Suppressor macrophage treated with lipopolysaccharide for 4 hours (primary cell): ENCODE measurements around the gene SH2D6.
"Not testable (repeated sequence)": the region's sequence is repeated elsewhere in the genome, so short reads cannot be mapped to it uniquely, and the experiment has no call there.

Source experiments
- DNase-seq: peaks from one replicate; pipeline ENCODE4 v3.0.0-alpha.2; 2020

The SH2D6 gene

DNA sequence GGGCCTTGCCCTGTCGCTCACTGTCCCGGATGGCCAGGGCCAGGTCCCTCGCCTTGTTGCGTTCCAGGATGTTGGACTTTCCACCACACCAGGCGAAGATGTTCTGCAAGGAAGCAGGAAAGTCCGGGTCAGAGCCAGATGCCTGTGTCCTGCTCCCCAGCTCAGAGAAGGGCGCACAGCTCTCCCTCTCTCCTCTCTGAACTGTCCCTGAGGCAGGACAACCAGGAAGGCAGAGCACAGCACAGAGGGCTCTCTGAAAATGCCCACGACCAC is 19.4 kb upstream of the SH2D6 start:
- DNase-seq: no peak

DNA sequence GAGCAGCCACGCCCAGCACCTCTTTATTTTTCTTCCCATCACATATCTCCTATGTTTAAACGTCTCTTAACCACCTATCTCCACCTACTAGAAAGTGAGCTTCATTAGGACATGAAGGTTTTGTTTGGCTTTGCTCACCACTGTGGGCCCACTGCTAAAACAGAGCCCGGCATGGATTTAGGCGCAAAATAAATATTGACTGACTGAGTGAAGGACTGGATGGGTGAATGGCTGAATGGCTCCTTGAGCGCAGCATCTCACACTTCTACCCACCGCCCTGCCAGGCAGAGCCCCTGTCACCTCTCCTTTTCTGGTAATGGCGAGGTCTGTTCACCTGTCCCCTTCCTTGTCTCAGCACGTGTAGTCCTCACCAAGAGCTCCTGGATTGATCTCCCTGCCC is 18.5 kb upstream of the SH2D6 start:
- no peak for DNase-seq

DNA sequence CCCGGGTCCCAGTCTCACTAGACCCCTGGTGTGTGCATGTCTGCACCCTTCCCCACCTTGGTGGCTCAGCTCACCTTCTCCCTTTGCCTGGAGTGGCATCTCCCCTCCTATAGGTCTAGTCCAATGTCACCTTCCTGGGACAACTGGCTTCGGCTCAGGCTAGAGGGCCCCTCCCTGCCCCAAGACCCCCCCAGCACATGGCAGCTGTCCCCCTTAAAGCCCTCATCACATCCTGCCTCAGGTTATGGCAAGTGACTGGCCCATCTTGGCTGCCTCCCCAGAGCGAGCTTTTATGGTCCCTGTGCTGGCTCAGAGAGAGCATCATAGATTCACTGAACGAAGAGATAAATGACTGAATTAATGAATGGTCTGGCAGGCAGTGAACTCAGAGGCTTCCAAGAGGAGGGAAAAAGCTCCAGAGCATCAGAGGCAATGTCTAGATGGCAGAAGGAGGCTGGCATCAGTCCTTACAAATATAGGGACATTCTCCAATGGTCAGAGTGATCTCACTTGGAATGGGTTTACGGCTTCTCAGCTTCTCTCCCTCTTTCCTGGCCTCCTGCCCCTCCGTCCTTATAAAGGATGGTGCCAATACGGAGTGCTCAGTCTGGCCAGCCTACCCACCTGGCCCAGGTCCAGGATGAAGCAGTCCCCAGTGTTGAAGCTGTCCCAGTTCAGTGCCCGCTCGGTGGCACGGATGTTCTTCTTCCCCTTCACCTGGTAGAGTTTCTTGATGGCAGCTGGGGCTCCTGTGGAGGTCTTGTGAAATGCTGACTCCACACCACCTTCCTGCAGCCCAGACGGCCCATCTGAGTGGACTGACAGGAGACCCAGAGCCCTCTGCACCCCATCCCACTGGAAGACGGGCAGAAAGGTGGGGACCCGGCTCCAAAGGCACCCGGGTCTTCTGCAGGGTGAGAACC is 17.7 kb upstream of the SH2D6 start:
- no peak for DNase-seq

DNA sequence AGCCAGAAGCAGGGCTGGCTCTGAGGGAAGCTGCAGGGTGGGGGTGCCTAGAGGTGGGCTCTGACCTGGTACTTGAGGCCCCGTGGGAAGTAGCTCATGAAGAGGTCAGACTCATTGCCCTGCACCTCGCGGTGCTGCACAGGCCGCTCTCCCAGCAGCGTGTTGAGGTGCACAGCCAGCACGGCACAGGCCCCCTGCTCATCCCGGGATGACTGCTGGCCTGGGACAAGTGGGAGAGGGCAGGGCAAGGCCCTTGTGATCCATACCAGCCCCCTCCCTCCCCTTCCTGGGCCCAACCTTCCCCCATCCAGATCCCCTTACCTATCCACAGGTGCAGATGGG is 17.1 kb upstream of the SH2D6 start:
- no peak for DNase-seq

DNA sequence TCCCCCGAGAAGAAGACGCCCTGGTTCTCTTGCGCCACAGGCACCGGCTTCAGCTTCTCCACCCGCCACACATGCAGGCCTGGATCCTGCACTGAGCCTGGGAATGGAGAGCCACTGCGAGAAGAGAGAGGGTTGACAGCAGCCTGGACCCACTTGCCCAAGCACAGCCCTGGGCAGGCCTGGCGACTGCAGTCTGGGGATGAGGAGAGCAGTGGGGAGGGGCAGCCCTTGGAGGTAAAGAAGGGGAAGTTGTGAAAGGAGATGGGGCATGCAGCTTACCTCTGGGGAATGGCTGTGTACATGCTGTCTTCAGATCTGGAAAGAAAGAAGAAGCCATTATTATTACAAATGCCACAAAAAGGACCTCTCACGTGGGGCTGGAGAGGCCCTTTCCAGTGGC is 16.7 kb upstream of the SH2D6 start:
- no peak for DNase-seq

DNA sequence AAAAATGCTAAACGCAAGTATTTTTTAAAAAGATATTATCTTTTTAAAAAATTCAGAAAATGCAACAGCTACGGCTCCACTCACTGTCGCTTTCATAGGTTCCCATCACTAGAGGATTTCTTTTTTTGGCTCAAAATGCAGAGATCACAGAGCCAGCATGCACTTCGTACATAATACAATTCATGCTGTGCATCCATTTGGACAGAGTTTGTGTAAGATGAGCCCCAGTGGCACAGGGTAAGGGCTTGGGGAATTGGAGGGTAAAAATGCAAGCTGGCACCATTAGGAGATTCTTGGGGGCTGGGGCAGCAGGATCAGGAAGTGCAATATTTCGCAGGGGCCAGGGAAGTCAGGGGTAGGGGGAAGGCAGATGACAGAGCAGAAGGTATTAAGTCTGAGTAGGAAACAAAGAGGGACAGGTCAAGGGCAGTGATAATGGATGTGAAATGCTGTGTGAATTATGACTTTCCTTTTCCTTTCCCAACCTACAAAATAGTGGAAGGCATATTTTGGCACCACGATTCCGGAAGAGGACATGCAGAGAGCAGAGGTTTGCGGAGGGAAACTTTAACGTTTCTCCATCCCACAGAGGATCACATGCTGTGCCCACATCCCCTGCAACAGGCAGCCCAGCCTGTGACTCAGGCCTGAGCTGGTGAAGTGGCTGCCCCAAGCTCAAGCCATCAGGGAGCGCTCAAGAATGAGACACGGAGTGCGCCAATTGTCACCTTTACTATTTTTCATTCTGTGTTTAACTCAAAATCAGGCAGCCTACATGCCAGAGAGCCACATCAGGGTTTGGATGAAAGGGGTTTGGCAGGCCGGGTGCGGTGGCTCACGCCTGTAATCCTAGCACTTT is 13.1 kb upstream of the SH2D6 start:
- DNase-seq: peak; percentile 95

DNA sequence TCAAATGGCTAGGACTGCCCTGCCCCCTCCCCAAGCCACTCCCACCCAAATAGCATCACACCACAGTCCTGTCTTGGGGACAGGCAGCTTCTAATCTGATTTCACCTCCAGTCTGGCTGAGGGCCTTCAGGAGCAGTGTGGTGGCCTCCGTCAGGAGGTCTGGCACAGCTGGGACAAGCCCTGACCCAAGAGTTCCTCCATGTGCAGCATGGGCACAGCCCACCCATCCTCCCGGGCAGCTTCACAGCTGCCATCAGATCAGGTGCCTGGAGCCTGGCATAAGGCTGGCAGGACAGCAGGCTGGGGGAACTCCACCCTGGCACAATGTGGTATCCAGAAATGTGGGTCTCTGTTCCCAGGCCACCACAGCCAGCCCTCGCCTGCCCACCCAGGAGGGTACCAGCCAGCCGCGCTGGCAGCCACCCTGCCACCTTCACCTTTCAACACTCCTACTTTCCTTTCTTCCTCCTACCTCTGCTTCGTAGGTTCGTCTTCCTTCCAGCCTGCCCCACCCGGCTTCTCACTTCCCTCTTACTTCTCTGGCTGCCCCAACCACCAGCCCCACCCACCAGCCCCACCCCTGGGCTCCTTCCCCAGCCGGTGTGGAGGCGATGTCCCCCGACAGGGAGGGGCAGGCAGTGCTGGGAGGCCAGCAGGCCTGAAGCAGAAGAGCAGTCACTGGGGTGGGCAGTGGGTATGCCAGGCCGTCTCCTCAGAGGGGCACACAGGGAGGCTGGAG is 8.5 kb upstream of the SH2D6 start, which contains the start of gene CAPG:
Gene CAPG (minus strand): TSS at position 522 of the 739 bp plus-strand sequence. CDS start 8,221 bp downstream, outside the sequence.
- DNase-seq: peak; percentile 84

DNA sequence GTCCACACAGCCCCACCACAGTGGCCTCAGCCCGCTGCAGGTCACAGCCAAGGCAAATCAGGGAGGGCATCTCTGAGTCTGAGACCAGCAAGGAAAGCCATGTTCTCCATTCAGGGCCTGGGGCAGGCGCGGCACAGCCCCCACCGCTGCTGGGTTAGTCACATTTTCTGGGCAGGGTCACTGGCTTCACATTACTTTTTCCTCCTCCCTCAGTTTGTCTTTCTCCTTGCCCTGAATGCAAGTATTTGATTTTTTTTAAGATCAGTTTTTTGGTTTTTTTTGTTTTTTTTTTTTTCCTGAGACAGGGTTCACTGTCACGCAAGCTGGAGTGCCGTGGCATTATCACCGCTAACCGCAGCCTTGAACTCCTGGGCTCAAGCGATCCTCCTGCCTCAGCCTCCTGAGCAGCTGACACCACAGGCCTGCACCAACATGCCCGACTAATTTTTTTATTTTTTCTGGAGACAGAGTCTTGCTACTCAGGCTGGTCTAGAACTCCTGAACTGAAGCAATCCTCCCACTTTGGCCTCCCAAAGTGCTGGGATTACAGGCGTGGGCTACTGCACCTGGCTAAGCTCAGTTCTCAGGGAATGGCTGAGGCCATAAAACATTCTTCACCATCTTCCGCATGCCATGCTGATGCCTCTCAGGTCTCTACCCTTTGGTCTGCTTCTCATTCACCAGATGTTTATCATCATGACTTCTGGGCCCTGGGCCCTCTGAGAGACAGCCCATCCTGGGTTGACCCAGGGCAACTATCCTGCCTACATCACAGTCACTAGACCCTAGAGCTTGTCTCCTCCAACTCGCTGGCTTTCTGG is 7.7 kb upstream of the SH2D6 start:
- DNase-seq: peak; percentile 44

DNA sequence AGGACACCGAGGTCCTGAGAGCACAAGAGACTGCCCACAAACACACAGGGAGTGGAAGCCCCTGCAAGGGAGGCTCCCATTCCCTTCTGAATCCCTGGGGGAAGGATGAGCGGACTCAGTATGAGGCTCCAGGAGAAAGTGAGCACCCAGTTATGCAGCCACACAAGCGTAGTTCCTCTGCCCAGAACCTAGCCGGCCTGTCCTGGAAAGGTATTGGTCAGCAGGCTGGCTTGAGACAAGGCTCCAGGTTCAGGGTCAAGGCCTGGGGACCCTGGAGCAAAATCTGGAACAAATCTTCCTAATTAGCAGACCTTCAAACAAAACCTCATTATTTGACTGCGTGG is 7.1 kb upstream of the SH2D6 start:
- DNase-seq: no peak

DNA sequence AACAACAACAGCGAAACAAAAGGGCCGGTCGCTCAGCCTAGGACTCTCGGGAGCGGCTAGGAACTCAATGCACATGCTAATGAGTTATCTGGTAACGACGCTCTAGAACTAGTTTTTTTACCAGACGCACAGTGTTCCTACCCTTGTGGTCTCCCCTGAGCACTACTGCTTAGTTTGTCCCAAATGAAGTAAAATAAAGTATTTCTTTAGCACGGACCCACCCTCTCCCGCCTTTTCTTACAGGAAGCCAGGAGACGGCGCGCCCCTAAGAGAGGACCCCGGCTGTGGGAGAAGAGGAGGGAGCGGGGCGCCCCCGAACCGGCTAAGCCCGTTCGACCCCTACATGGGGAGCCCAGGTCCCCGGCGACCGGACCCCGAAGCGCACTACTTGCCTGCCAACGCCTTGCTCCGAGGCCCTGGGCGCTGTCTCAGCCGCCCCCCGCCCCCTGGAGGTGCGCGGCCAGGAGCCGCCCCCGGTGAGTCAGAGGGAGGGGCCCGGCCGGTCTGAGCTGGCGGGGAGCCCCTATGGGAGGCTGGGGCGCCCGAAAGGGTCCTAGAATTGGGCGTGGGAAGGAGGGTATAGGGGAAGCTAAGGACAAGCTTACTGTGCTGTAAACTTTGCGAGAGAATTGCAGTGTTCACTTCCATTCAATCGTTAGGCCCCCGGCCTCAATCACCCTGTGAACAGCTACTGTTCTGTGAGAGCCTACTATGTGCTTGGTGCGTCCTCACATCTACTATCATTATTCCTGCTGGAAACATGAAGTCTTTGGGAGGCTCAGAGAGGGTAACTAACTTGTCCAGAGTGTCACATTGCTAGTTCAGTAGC is 4.7 kb upstream of the SH2D6 start:
- DNase-seq: peak; percentile 80

DNA sequence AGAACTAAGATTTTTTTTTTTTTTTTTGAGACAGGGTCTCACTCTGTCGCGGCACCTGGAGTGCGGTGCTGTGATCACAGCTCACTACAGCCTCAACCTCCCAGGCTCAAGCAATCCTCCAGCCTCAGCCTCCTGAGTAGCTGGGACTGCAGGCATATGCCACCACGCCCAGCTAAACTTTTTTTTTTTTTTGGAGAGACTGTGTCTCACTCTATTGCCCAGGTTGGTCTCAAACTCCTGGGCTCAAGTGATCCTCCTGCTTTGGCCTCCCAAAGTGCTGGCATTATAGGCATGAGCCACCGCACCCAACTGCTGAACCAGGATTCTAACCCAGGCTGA is 4.1 kb upstream of the SH2D6 start:
- DNase-seq: not testable (repeated sequence)

DNA sequence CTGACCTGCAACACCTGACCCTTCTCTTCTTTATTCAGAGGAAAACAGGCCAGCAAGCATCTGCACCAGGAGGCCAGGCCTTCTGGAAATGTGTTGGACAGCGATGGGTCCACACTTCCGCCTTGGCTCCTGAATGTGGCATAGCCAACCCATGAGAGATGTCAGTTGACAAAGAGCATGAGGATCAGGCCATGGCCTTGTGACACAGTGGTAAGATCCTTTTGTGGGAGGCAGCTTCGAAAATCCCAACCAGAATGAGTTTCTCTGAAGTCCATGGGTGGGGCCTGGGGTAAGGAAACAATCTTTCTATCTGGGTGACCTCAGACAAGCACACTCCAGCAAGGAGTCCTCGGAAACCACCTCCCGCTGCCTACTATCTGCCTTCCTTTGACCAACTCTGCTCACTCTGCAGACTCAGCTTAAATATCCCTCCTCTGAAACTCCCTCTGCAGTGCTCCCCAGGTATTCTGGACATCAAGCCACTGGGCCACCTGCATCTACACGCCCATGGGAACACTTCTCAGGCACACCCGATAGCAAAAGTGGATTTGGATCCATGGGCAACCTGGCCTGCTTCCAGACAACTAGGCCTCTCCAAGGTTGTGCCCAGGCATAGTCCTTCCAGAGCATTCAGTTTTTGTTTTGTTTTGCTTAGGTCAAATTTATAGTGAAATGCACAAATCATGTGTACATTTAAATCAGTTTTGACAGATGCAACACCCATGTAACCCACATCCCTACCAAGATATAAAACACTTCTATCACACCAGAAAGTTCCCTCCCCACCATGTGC is 3.6 kb upstream of the SH2D6 start:
- DNase-seq: peak; percentile 95

DNA sequence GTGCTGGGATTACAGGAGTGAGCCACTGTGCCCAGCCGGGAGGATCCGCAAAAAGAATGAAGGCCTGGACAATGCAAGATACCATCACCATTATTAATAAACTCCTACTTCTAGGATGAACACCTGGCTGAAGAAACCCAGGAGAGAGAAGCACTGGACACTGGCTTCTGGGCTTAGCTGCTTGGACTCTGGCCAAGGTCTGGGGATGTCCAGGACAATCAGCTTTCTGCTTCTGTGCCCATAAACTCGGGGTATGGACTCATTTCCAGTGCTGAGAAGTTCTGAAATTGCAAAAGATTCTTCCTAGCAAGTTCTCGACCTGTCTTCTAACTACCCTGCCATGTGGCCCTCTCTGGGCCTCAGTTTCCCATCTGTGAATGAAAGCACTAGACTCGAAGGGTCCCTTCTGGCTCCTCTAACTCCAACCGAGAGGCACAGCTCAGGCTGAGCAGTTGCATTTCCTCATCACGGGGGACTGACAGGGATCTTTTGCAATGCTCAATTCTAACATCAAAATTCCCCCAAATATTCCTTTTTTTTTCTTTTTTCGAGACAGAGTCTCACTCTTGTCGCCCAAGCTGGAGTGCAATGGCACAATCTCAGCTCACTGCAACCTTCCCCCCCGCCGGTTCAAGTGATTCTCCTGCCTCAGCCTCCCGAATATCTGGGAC is 2.4 kb upstream of the SH2D6 start:
- peak; percentile 91 for DNase-seq

DNA sequence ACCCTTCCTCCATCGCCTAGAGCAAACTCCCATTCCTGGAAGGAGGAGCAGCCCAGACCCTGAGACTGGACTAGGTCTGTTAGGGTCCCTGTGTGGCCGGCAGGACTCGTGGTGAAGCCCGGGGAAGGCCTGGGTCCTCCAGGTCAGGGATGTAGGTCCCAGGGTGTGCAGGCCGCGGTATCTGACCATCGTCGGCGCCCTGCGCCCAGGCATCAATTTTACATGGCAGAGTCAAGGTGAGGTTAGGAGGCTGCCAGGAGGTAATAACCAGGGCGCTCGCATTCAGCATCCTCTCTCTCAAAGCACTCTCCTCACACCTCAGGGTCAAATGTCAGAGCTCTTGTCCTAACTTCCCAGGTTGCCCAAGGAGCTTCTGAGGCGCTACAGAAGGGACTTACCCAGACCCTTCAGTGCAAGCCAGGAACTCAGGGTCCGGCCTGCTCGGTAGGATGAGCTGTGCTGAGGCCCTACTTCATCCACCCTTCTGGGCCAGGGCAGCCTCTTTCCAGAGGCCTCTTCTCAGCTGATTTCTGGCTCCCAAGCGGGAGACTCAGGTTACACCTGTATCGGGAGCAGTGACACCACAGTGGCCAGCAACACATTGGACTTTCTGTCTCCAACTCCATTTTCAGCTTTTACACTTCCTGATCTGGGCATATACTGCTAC is 628 bp downstream of the SH2D6 start:
- no peak for DNase-seq

DNA sequence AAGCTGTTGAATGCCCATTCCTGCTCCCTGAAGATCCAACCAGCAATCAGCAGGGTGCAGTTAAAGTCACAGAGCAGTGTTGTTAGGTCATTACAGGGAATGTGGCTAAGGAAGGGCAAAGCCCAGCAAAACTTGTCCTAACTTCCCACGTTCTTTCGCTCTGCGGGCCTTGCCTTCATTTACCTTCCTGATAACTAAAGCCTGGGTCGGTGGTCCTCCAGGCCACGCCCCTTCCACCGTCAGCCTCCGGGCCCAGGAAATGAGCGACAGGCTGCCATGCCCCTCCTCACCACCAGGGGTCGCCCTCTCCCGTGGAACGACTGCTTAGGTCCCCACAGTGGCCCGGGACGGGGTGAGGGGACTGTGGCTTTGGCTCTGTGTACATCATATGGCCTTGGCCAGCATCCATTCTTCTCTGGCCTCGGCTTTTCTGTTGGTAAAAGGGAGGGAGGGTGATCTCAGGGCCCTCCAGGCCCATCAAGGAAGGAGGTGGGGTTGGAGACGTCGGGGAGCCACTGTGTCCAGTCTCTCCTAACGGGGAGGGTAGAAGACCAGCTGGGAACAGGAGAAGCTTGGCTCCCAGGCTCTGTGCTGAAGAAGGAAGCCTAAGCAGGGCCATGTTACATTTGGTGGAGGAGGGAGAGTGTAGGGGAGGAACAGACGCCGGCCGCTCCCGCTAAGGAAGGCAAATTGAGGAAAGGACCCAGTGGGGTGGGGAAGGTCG is 2.2 kb downstream of the SH2D6 start:
- peak; percentile 87 for DNase-seq

DNA sequence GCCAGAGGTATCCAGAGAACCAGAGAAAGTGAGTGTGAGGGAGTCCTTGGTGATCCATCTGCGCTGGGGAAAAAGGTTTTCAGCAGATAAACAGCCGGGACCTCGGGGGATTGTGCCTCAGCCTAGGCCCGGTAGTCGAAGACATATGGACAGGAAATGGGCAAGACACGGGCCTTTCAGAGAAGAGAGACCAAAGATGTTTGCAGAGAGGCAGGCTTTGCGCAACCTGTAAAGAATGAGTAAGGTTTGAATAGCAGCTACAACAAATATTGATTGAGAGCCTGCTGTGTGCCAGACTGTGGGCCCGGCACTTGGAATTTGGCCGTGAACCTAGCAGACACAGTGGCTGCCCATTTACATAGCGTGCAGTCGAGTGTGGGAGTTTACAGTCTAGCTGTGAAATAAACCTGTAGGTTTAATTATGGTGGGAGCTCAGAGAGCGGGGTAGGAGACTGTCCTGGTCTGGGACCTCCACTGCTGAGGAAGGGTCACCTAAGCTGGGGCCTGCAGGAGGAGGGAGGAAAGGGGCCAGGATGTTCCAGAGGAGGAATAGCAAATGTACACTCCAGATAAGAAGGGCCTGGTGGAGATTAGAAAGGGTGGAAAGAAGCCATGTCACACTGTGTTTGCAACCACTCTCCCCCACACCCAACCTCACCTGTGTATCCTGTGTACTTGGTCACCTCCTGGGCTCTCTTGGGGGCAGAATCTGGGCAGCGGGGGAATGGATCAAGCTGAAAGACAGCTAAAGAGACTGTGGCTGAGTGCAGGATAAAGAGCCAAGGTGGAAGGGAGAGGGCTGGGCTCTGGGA is 3.0 kb downstream of the SH2D6 start:
- no peak for DNase-seq

DNA sequence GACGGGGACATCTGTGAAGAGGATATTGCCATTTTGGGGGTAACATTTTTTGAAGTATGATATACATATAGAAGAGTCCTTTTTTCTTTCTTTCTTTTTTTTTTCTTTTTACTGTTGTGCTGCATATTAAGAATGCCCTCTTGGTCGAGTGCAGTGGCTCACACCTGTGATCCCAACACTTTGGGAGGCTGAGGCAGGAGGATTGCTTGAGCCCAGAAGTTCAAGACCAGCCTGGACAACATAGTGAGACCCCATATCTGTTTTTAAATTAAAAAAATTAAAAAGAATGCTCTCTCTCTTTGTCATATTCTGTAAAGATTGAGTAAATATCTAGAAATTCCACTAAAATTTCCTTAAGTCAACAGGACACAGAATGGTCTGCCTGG is 3.6 kb downstream of the SH2D6 start:
- no peak for DNase-seq

DNA sequence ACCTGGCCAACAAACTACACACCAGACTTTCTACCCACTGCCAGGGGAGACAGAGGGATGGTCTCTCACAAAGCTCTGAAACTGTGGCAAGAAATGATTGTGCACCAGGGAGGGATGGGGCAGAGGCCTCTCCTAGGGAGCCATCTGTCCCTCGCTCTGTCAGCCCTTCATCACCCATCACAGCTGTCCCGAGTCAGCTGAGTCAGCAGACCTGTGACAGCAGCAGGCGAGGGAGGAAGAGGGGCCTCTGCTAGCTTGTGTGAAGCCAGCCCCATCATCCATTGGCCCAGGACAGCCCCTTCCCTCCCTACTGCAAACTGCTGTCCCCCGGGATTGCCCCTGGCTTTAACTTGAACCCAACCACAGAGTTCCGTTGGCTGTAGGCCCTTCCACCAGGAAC is 5.0 kb downstream of the SH2D6 start:
- DNase-seq: no peak
